ENCODE results near the gene PTMA.

DNA sequence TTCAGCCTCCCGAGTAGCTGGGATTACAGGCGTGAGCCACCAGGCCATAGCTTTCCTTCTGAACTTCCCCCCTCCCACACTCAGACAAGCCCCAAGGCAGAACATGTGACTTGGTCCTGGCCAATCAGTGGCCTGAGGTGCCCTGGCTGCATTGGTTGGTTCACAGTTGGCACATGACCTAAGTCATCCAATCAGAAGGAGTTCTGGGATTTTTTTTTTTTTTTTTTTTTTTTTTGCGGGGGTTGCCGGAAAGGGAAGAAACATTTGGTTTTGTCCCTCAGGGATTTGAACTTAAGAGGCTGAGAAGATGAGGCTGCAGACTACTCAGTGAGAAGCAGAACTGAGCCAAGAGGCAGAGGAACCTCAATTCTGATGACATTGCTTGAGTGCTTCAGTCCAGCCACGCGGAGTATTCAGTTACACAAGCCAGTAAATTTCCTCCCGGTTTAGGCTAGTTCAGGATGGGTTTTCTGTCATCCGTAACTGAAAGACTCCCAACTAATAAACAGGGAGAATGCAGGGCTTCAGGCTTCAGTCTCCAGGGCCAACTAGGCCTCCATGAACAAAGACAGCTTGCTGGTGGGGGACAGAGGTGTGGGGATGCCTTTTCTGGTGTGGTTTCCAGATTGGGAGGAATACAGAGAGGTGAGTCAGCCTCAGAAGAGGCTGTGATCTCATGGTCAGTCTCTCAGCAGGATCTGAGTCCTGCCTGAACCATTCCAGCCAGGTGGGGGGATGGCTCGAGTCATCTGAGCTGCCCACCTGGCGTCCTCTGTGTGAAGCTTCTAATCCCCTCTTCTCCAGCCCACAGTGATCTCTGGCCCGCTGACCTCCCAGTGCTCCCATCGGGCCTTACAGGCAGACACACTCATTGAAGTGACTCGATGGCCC is 9.2 kb downstream of the PTMA start:
- no peak for TF ChIP-seq CREB1 (IDR thresholded peaks at IDR 0.05; ENCODE audit: low read depth)
- TF ChIP-seq EP300 (IDR thresholded peaks at IDR 0.05; ENCODE audit: borderline replicate concordance) = no peak
- no peak for TF ChIP-seq EGR1 (IDR thresholded peaks at IDR 0.05)
- TF ChIP-seq, protein P1, sequence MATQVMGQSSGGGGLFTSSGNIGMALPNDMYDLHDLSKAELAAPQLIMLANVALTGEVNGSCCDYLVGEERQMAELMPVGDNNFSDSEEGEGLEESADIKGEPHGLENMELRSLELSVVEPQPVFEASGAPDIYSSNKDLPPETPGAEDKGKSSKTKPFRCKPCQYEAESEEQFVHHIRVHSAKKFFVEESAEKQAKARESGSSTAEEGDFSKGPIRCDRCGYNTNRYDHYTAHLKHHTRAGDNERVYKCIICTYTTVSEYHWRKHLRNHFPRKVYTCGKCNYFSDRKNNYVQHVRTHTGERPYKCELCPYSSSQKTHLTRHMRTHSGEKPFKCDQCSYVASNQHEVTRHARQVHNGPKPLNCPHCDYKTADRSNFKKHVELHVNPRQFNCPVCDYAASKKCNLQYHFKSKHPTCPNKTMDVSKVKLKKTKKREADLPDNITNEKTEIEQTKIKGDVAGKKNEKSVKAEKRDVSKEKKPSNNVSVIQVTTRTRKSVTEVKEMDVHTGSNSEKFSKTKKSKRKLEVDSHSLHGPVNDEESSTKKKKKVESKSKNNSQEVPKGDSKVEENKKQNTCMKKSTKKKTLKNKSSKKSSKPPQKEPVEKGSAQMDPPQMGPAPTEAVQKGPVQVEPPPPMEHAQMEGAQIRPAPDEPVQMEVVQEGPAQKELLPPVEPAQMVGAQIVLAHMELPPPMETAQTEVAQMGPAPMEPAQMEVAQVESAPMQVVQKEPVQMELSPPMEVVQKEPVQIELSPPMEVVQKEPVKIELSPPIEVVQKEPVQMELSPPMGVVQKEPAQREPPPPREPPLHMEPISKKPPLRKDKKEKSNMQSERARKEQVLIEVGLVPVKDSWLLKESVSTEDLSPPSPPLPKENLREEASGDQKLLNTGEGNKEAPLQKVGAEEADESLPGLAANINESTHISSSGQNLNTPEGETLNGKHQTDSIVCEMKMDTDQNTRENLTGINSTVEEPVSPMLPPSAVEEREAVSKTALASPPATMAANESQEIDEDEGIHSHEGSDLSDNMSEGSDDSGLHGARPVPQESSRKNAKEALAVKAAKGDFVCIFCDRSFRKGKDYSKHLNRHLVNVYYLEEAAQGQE (IDR thresholded peaks at IDR 0.05; ENCODE audit: low read depth) = no peak
- no peak for TF ChIP-seq RAD21 (IDR thresholded peaks at IDR 0.05; ENCODE audit: low read depth)
- no peak for TF ChIP-seq YY1 (IDR thresholded peaks at IDR 0.05; ENCODE audit: low read depth)
- TF ChIP-seq, protein P2, sequence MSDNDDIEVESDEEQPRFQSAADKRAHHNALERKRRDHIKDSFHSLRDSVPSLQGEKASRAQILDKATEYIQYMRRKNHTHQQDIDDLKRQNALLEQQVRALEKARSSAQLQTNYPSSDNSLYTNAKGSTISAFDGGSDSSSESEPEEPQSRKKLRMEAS (IDR thresholded peaks at IDR 0.05) = no peak
- TF ChIP-seq TAF1 (IDR thresholded peaks at IDR 0.05; ENCODE audit: low read depth) = no peak
- no peak for TF ChIP-seq FOXM1 (IDR thresholded peaks at IDR 0.05; ENCODE audit: borderline replicate concordance, low read depth)
- no peak for TF ChIP-seq TEAD4 (IDR thresholded peaks at IDR 0.05)

All from Ishikawa (cell line).